ENCODE data around the gene GRAMD2A. TPM values are rescaled to one million over a fixed set of nuclear protein-coding genes. Genes with fewer than 3 reads are reported as not detected.

GRAMD2A gene
- total RNA-seq, 1 experiment from 2014 or later, result 1.3 TPM

- TF ChIP-seq CTCF (conservative IDR thresholded peaks at IDR 0.05), result no peak
- peaks cover 11% of the 10 kb centered on the region for H3K23me2 ChIP-seq (ENCODE audit: insufficient read length, low read depth, low read length, poor library complexity, severe bottlenecking)
- peak overlapping the region; percentile 82; the same call in 1 of the 2 replicates for H3K14ac ChIP-seq (ENCODE audit: insufficient read depth, low read length)
- no peak overlapping the region for H3T11ph ChIP-seq (ENCODE audit: low read length)
- no peaks in the 10 kb centered on the region for H4K20me1 ChIP-seq (ENCODE audit: control insufficient read depth, insufficient read depth, insufficient read length)
- no peaks in the 10 kb centered on the region for H3K79me2 ChIP-seq (ENCODE audit: insufficient read depth, low read length)
- no peak overlapping the region for H2BK20ac ChIP-seq (ENCODE audit: low read depth, low read length, poor library complexity, severe bottlenecking)
- H4K91ac ChIP-seq (ENCODE audit: insufficient read length, low read depth, low read length), result no peak overlapping the region
- no CpG with 5 or more reads among the region's 35 CpGs for WGBS (ENCODE audit: extremely low coverage, insufficient read length, low lambda C conversion rate)
- H2BK15ac ChIP-seq (ENCODE audit: low read depth, low read length), result no peak overlapping the region
- Mint-ChIP-seq H3K4me3 (peak overlapping the region; percentile 73 to 83), H3K27ac (no peak overlapping the region), H3K27me3 (ENCODE audit: low read depth) (peaks cover 27% of the 10 kb centered on the region), H3K9me3 (no peaks in the 10 kb centered on the region), H3K36me3 (ENCODE audit: insufficient read depth in 1 of 3, low read depth in 3 of 3) (peaks cover 22 to 41% (median 33%) of the 10 kb centered on the region in 3 experiments), H3K4me1 (peaks cover 19 to 20% of the 10 kb centered on the region in 2 experiments)
- H2AK5ac ChIP-seq (ENCODE audit: insufficient read length, low read length), result no peak overlapping the region
- H3K27me3 ChIP-seq (ENCODE audit: insufficient read depth, low read length), result peaks cover 7% of the 10 kb centered on the region; the same call in 1 of the 2 replicates
- no peak overlapping the region for H3K18ac ChIP-seq (ENCODE audit: insufficient read length, low read depth, low read length)
- H3K79me1 ChIP-seq (ENCODE audit: insufficient read depth, low read depth, low read length, poor library complexity, severe bottlenecking), result no peaks in the 10 kb centered on the region
- peak overlapping the region; percentile 74 for H3K4me2 ChIP-seq (ENCODE audit: insufficient read depth, insufficient read length, low read length)
- H3K23ac ChIP-seq (ENCODE audit: insufficient read length, low read depth, low read length), result no peak overlapping the region
- DNase-seq, result no peak
- no peak overlapping the region for H2BK12ac ChIP-seq (ENCODE audit: insufficient read length, low read depth, low read length)
- no peaks in the 10 kb centered on the region; the same call in 1 of the 2 replicates for H3K4me1 ChIP-seq (ENCODE audit: insufficient read depth, low read length)
- H2BK120ac ChIP-seq (ENCODE audit: low read depth, low read length, poor library complexity, severe bottlenecking), result no peak overlapping the region
- H3K56ac ChIP-seq (ENCODE audit: insufficient read length, low read depth, low read length), result no peak overlapping the region
- no peak overlapping the region for H2AFZ ChIP-seq (ENCODE audit: low read length)
- H3K27ac ChIP-seq (ENCODE audit: insufficient read length, low read depth, low read length), result no peak overlapping the region
- H3K9me3 ChIP-seq (ENCODE audit: control insufficient read depth, low read depth, low read length), result no peaks in the 10 kb centered on the region
- no peak overlapping the region for H2BK5ac ChIP-seq (ENCODE audit: insufficient read length, low read length)
- H4K5ac ChIP-seq (ENCODE audit: insufficient read length, low read depth, low read length), result no peak overlapping the region
- no peak overlapping the region for H3K9ac ChIP-seq (ENCODE audit: extremely low read depth, insufficient read length, low read length)
- no peak overlapping the region for H4K8ac ChIP-seq (replicated peaks; ENCODE audit: insufficient read length, low read depth, low read length)
- H3K4ac ChIP-seq (ENCODE audit: low read depth, low read length), result no peak overlapping the region
Measured at GRCh38 chr15:72197041-72197459, 537 bp downstream of the GRAMD2A start.
